Kidney (tissue), 14 donors: ENCODE data around the gene PPEF1. TPM values are rescaled to one million over a fixed set of nuclear protein-coding genes. Genes with fewer than 3 reads are reported as not detected.
A peak's percentile ranks its signal among the peaks of the same experiment; 100 is the strongest.

Experiments
- DNase-seq, 5 donors: peaks; one replicate each; pipeline ENCODE4 v3.0.0-alpha.2; 2013 to 2020
- FAIRE-seq: peaks from 2 replicates; lab custom pipeline; 2012; peaks lifted over from hg19 to GRCh38; lab: Jason Lieb, UNC
- H3K27ac ChIP-seq, 2 donors: one replicate each; pipeline ENCODE4 v1.7.0; 2013; ENCODE audit warnings: low read depth in 2 of 2, low read length in 2 of 2, inconsistent platforms in 1 of 2
- H3K27me3 ChIP-seq: one replicate; pipeline ENCODE4 v1.7.1; 2013; ENCODE audit warnings: low read length, inconsistent platforms; ENCODE audit not compliant: control insufficient read depth, insufficient read depth
- H3K36me3 ChIP-seq, 3 donors: one replicate each; pipeline versions ENCODE4 v1.7.0 to v1.7.1; 2013; ENCODE audit warnings: low read length in 3 of 3, control low read depth in 1 of 3, inconsistent platforms in 1 of 3; ENCODE audit not compliant: insufficient read depth in 3 of 3, control insufficient read depth in 2 of 3
- H3K4me1 ChIP-seq, 3 donors: one replicate each; pipeline versions ENCODE4 v1.7.0 to v1.7.1; 2013; ENCODE audit warnings: low read length in 3 of 3, inconsistent platforms in 1 of 3, low read depth in 1 of 3; ENCODE audit not compliant: control insufficient read depth in 2 of 3, insufficient read depth in 2 of 3
- H3K4me3 ChIP-seq, 3 donors: one replicate each; pipeline versions ENCODE4 v1.7.0 to v1.8.1; 2013; ENCODE audit warnings: low read length in 3 of 3, control low read depth in 1 of 3, inconsistent platforms in 1 of 3
- H3K9ac ChIP-seq, 3 donors: one replicate each; pipeline versions ENCODE4 v1.7.0 to v1.7.1; 2013; ENCODE audit warnings: low read length in 3 of 3, control low read depth in 1 of 3, inconsistent platforms in 1 of 3
- H3K9me3 ChIP-seq, 3 donors: one replicate each; pipeline versions ENCODE4 v1.7.0 to v1.7.1; 2013; ENCODE audit warnings: low read length in 3 of 3, control low read depth in 1 of 3, inconsistent platforms in 1 of 3; ENCODE audit not compliant: control insufficient read depth in 2 of 3, insufficient read depth in 1 of 3
- intact Hi-C: fragments of 100-400 bp; cut with DNase I; formaldehyde crosslinking; loops from one replicate; pipeline ENCODE4 v1.11.1; 2022
- polyA plus RNA-seq: library from polyadenylated mRNA; stranded (reverse); fragments of 350-450 nt; fragmentation: Illumina TruSeq; extraction: RNeasy Lipid Tissue Mini Kit (QIAGEN cat#74804); gene quantifications from one replicate; pipeline ENCODE4 v1.2.3, GENCODE V29; 2014; ENCODE audit warnings: low read depth, low replicate concordance; ENCODE audit not compliant: insufficient read depth
- total RNA-seq: library from RNA; stranded (reverse); fragmentation: NEBNext Ultra II Directional; extraction: Animal tissue kit (Norgen Biotek cat#: 25700); gene quantifications from one replicate; pipeline ENCODE4 v1.2.1, GENCODE V29; 2021
- TF ChIP-seq, protein P1 (sequence below): IDR thresholded peaks from 3 replicates; pipeline ENCODE4 v1.5.1; 2012; ENCODE audit warnings: mild to moderate bottlenecking, moderate library complexity, borderline replicate concordance; ENCODE audit not compliant: insufficient read depth; ENCODE audit errors: extremely low read depth
- donor health status: control.
- donor health status: control.
- donor health status: control.
- donor health status: control.
- donor health status: control.
- donor health status: DM: yes; HTN: yes; CAD: no.
- donor health status: Normal renal cell carcinoma (clear cell type).

Gene PPEF1
- total and polyA plus RNA-seq, 2 donors from 2014 or later, result 0.63 to 0.92 TPM

DNA sequence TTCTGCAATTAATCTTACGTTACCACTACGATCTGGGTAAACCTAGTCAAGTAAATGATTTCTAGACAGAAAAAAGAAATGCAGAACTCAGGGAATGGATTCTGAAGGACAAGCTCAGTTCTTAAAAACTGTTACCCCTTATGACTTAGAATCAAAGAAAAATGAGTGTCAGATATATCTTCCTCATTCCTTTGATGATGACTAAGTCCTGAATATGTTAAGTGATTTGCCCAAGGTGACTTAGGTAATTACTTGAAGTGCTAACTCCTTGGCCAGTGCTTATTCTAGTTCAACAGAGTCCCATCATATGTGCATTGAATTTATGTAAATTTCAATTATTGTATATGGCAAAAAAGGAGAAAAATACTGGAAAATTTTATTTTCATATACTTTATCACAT is 92.5 kb downstream of the PPEF1 start:
- Histone ChIP-seq H3K9ac (no peak overlapping the region), H3K4me1 (no peaks in the 10 kb centered on the region), H3K27me3 (no peaks in the 10 kb centered on the region), H3K9me3 (no peaks in the 10 kb centered on the region), H3K4me3 (no peak overlapping the region), H3K27ac (no peak overlapping the region), H3K36me3 (no peaks in the 10 kb centered on the region)
- TF ChIP-seq, protein P1, sequence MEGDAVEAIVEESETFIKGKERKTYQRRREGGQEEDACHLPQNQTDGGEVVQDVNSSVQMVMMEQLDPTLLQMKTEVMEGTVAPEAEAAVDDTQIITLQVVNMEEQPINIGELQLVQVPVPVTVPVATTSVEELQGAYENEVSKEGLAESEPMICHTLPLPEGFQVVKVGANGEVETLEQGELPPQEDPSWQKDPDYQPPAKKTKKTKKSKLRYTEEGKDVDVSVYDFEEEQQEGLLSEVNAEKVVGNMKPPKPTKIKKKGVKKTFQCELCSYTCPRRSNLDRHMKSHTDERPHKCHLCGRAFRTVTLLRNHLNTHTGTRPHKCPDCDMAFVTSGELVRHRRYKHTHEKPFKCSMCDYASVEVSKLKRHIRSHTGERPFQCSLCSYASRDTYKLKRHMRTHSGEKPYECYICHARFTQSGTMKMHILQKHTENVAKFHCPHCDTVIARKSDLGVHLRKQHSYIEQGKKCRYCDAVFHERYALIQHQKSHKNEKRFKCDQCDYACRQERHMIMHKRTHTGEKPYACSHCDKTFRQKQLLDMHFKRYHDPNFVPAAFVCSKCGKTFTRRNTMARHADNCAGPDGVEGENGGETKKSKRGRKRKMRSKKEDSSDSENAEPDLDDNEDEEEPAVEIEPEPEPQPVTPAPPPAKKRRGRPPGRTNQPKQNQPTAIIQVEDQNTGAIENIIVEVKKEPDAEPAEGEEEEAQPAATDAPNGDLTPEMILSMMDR, result no peak
- DNase-seq (no peak), FAIRE-seq (peak; percentile 90)
- intact Hi-C loops, result no loop called here

DNA sequence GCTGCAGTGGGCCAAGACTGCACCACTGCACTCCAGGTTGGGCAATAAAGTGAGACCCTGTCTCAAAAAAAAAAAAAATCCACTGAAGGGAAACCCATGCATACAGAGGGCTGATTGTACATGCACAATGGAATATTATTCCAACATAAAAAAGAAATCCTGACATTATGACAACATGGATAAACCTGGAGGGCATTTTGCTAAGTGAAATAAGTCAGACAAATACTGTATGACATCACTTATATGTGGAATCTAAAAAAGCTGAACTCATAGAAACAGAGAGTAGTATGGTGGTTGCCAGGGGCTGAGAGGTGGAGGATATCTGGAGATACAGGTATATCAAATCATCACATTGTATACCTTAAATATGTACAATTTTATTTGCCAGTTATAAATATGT is 102.2 kb downstream of the PPEF1 start:
- Histone ChIP-seq H3K4me3 (no peak overlapping the region), H3K36me3 (no peaks in the 10 kb centered on the region), H3K27me3 (no peaks in the 10 kb centered on the region), H3K9ac (no peak overlapping the region), H3K27ac (no peak overlapping the region), H3K9me3 (no peaks in the 10 kb centered on the region), H3K4me1 (no peaks in the 10 kb centered on the region)
- intact Hi-C loops, result no loop called here
- TF ChIP-seq, protein P1, result no peak
- FAIRE-seq (no peak), DNase-seq (no peak)

DNA sequence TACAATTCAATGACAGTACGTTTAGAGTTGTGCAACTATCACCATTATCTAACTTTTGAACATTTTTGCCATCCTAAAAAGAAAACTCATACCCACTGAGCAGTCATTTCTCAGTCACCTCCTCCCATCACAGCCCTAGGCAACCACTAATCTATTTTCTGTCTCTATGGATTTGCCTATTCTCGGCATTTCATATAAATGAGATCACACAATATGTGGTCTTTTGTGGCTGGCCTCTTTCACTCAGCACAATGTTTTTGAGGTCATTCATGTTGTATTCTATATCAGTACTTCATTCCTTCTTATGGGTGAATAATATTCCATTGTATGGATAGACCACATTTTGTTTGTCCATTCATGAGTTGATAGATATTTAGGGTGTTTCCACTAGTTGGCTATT is 103.0 kb downstream of the PPEF1 start:
- Histone ChIP-seq H3K27ac (no peak overlapping the region), H3K27me3 (no peaks in the 10 kb centered on the region), H3K36me3 (no peaks in the 10 kb centered on the region), H3K9ac (no peak overlapping the region), H3K9me3 (no peaks in the 10 kb centered on the region), H3K4me3 (no peak overlapping the region), H3K4me1 (no peaks in the 10 kb centered on the region)
- intact Hi-C loops, result no loop called here
- TF ChIP-seq, protein P1, result no peak
- FAIRE-seq (no peak), DNase-seq (no peak)

DNA sequence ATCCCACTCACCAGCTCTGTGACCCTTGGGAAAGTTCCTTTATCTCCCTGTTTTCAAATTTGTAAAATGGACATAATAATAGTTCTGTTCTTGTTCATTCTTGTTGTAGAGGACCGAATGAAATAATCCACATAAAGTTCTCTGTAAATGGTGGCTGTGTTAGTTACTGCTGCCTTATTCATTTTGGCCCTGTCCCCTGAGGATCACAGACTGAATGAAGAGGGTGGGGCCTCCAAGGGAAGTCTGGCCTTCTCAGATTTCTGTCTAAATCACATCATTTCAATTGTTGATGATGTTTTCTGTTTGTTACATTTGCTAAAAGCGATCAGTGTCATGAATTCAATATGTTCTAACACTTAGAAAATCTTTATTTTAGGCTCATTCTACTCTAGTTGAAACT is 117.9 kb downstream of the PPEF1 start:
- Histone ChIP-seq H3K9me3 (no peaks in the 10 kb centered on the region), H3K9ac (no peak overlapping the region), H3K27ac (no peak overlapping the region), H3K27me3 (no peaks in the 10 kb centered on the region), H3K4me3 (no peak overlapping the region), H3K4me1 (no peaks in the 10 kb centered on the region), H3K36me3 (no peaks in the 10 kb centered on the region)
- TF ChIP-seq, protein P1, result no peak
- DNase-seq (no peak), FAIRE-seq (no peak)
- intact Hi-C loops, result no loop called here
